Measurements from ENCODE around the gene PIK3CA. TPM values are rescaled to one million over a fixed set of nuclear protein-coding genes. Genes with fewer than 3 reads are reported as not detected.

The PIK3CA gene
- total and polyA plus RNA-seq, 4 donors: 4.5 to 42.9 (median 16.0) TPM

GRCh38 chr3:179141890-179142289, 6.3 kb upstream of the PIK3CA start:
- Histone ChIP-seq H3K9ac (ENCODE audit: insufficient read depth in 1 of 2, low read length in 2 of 2) (no peak overlapping the region), H3K9me3 (ENCODE audit: control insufficient read depth in 4 of 4, insufficient read depth in 3 of 4, low read length in 3 of 4) (no peaks in the 10 kb centered on the region), H3K27me3 (ENCODE audit: control insufficient read depth in 3 of 3, insufficient read depth in 3 of 3, low read length in 2 of 3) (no peaks in the 10 kb centered on the region), H3K4me3 (no peak overlapping the region), H3K27ac (ENCODE audit: low read depth in 1 of 2, low read length in 1 of 2) (no peak overlapping the region), H3K36me3 (ENCODE audit: control insufficient read depth in 4 of 4, insufficient read depth in 4 of 4, low read length in 4 of 4) (no peaks in the 10 kb centered on the region), H3K4me1 (ENCODE audit: control insufficient read depth in 5 of 5, insufficient read depth in 5 of 5, low read length in 5 of 5) (peaks cover 0 to 3% (median 0%) of the 10 kb centered on the region in 5 donors)
- ATAC-seq (ENCODE audit: insufficient read depth, low FRiP score) (no peak), DNase-seq (no peak)
- no peak for TF ChIP-seq CTCF (IDR thresholded peaks at IDR 0.05; ENCODE audit: control extremely low read depth, extremely low read depth)
- WGBS, 2 donors: 80 to 86% methylated on average over 4 of the region's 4 CpGs

GRCh38 chr3:179146911-179147513, 1.1 kb upstream of the PIK3CA start:
- ATAC-seq (ENCODE audit: insufficient read depth, low FRiP score) (peak; percentile 39), DNase-seq (peak; percentile 34 to 92 (median 92))
- Histone ChIP-seq H3K36me3 (ENCODE audit: control insufficient read depth in 4 of 4, insufficient read depth in 4 of 4, low read length in 4 of 4) (peaks cover 0 to 3% (median 0%) of the 10 kb centered on the region in 4 donors), H3K9ac (ENCODE audit: insufficient read depth in 1 of 2, low read length in 2 of 2) (peak overlapping the region; percentile 37 to 97), H3K27me3 (ENCODE audit: control insufficient read depth in 3 of 3, insufficient read depth in 3 of 3, low read length in 2 of 3) (no peaks in the 10 kb centered on the region), H3K9me3 (ENCODE audit: control insufficient read depth in 4 of 4, insufficient read depth in 3 of 4, low read length in 3 of 4) (no peaks in the 10 kb centered on the region), H3K27ac (ENCODE audit: low read depth in 1 of 2, low read length in 1 of 2) (peak overlapping the region; percentile 93 to 94), H3K4me3 (peak overlapping the region; percentile 49), H3K4me1 (ENCODE audit: control insufficient read depth in 5 of 5, insufficient read depth in 5 of 5, low read length in 5 of 5) (peaks cover 0 to 20% (median 7%) of the 10 kb centered on the region in 5 donors)
- WGBS, 2 donors: 2 to 4% methylated on average over 16 of the region's 16 CpGs
- peak; percentile 51 for TF ChIP-seq CTCF (IDR thresholded peaks at IDR 0.05; ENCODE audit: control extremely low read depth, extremely low read depth)

GRCh38 chr3:179147514-179147872, 664 bp upstream of the PIK3CA start:
- Histone ChIP-seq H3K9ac (ENCODE audit: insufficient read depth in 1 of 2, low read length in 2 of 2) (peak overlapping the region; percentile 37 to 97), H3K4me1 (ENCODE audit: control insufficient read depth in 5 of 5, insufficient read depth in 5 of 5, low read length in 5 of 5) (peaks cover 0 to 20% (median 7%) of the 10 kb centered on the region in 5 donors), H3K27me3 (ENCODE audit: control insufficient read depth in 3 of 3, insufficient read depth in 3 of 3, low read length in 2 of 3) (no peaks in the 10 kb centered on the region), H3K9me3 (ENCODE audit: control insufficient read depth in 4 of 4, insufficient read depth in 3 of 4, low read length in 3 of 4) (no peaks in the 10 kb centered on the region), H3K4me3 (peak overlapping the region; percentile 49), H3K36me3 (ENCODE audit: control insufficient read depth in 4 of 4, insufficient read depth in 4 of 4, low read length in 4 of 4) (peaks cover 0 to 3% (median 0%) of the 10 kb centered on the region in 4 donors), H3K27ac (ENCODE audit: low read depth in 1 of 2, low read length in 1 of 2) (peak overlapping the region; percentile 93 to 94)
- no peak for DNase-seq
- TF ChIP-seq CTCF (IDR thresholded peaks at IDR 0.05; ENCODE audit: control extremely low read depth, extremely low read depth): no peak
- 0% methylated on average over 14 of the region's 14 CpGs for WGBS, 2 donors
- no peak for ATAC-seq (ENCODE audit: insufficient read depth, low FRiP score)

Measured in lung (tissue), 12 donors.